HepG2 (cell line): Measurements from ENCODE around the gene NUP58. TPM values are rescaled to one million over a fixed set of nuclear protein-coding genes. Genes with fewer than 3 reads are reported as not detected.

Experiments
- BCL6 ChIP-seq: IDR thresholded peaks from 2 replicates; pipeline ENCODE4 v1.6.1; 2016; ENCODE audit warnings: missing genetic modification reagents, missing compliant biosample characterization
- BRD4 ChIP-seq: sonication (generic); formaldehyde crosslinking; IDR thresholded peaks from 2 replicates; pipeline ENCODE4 v1.4.0; 2020; ENCODE audit warnings: missing genetic modification reagents
- CBX2 ChIP-seq, 2 experiments: fragments of 200-600 bp in 1 of 2; sonication (generic); formaldehyde crosslinking in 1 of 2; IDR thresholded peaks; 2 replicates each; pipeline versions ENCODE4 v1.7.0 to v1.8.1; 2018 to 2022; ENCODE audit warnings: low read depth in 2 of 2, low read length in 1 of 2, mild to moderate bottlenecking in 1 of 2, missing genetic modification reagents in 1 of 2
- DMAP1 ChIP-seq: IDR thresholded peaks from 2 replicates; pipeline ENCODE4 v1.6.1; 2016
- FOXO1 ChIP-seq: sonication (generic); formaldehyde crosslinking; IDR thresholded peaks from 2 replicates; pipeline ENCODE4 v1.4.0; 2020; ENCODE audit warnings: missing genetic modification reagents
- HNF4G ChIP-seq, 2 experiments: sonication (generic) in 1 of 2; formaldehyde crosslinking in 1 of 2; IDR thresholded peaks; 2 replicates each; pipeline versions ENCODE4 v1.4.0 to v1.6.1; 2011 to 2020; ENCODE audit warnings: borderline replicate concordance in 2 of 2, low read depth in 2 of 2, mild to moderate bottlenecking in 2 of 2, low read length in 1 of 2, missing genetic modification reagents in 1 of 2, moderate library complexity in 1 of 2
- IRF9 ChIP-seq: sonication (generic); formaldehyde crosslinking; IDR thresholded peaks from 2 replicates; pipeline ENCODE4 v1.8.0; 2022; ENCODE audit warnings: missing genetic modification reagents, mild to moderate bottlenecking, borderline replicate concordance
- JUNB ChIP-seq: sonication (generic); formaldehyde crosslinking; IDR thresholded peaks from 2 replicates; pipeline ENCODE4 v1.8.0; 2022; ENCODE audit warnings: missing genetic modification reagents, mild to moderate bottlenecking, borderline replicate concordance
- MAFK ChIP-seq, 2 experiments: IDR thresholded peaks in 1 of 2; conservative IDR thresholded peaks in 1 of 2; 2 replicates each; pipeline ENCODE4 v1.6.1; 2011; ENCODE audit warnings: improper control_type of control experiment in 2 of 2, low read length in 2 of 2
- NCOR1 ChIP-seq: fragments of 200-600 bp; sonication (generic); IDR thresholded peaks from 2 replicates; pipeline ENCODE4 v1.7.0; 2017; ENCODE audit warnings: antibody characterized with exemption, low read length, borderline replicate concordance
- ZNF12 ChIP-seq: sonication (generic); formaldehyde crosslinking; IDR thresholded peaks from 2 replicates; pipeline ENCODE4 v1.5.0; 2020; ENCODE audit warnings: missing genetic modification reagents
- ZNF207 ChIP-seq: fragments of 450-650 bp; IDR thresholded peaks from 2 replicates; pipeline ENCODE4 v1.6.1; 2016; ENCODE audit warnings: antibody characterized with exemption, borderline replicate concordance
- ZNF333 ChIP-seq: sonication (generic); formaldehyde crosslinking; IDR thresholded peaks from 2 replicates; pipeline ENCODE4 v1.4.0; 2020; ENCODE audit warnings: mild to moderate bottlenecking, missing genetic modification reagents, borderline replicate concordance
- ZNF431 ChIP-seq: sonication (generic); formaldehyde crosslinking; IDR thresholded peaks from 2 replicates; pipeline ENCODE4 v1.9.0; 2022; ENCODE audit warnings: missing genetic modification reagents, low read depth, mild to moderate bottlenecking, borderline replicate concordance
- ZNF572 ChIP-seq: sonication (generic); formaldehyde crosslinking; IDR thresholded peaks from 2 replicates; pipeline ENCODE4 v1.5.1; 2020; ENCODE audit warnings: mild to moderate bottlenecking, missing genetic modification reagents
- ZNF670 ChIP-seq: sonication (generic); formaldehyde crosslinking; IDR thresholded peaks from 2 replicates; pipeline ENCODE4 v1.8.0; 2022; ENCODE audit warnings: mild to moderate bottlenecking, missing genetic modification reagents, borderline replicate concordance
- ZNF709 ChIP-seq: sonication (generic); formaldehyde crosslinking; IDR thresholded peaks from 2 replicates; pipeline ENCODE4 v1.5.0; 2020; ENCODE audit warnings: mild to moderate bottlenecking, missing genetic modification reagents
- ZNF772 ChIP-seq: sonication (generic); formaldehyde crosslinking; IDR thresholded peaks from 2 replicates; pipeline ENCODE4 v1.5.0; 2020; ENCODE audit warnings: mild to moderate bottlenecking, missing genetic modification reagents
- polyA plus RNA-seq, 8 experiments: library from polyadenylated mRNA; depleted of rRNA in 3 of 8; stranded (reverse) in 7 of 8; unstranded in 1 of 8; fragments of >200 nt; fragmentation: Illumina TruSeq in 4 of 8; extraction: Trizol in 4 of 8; gene quantifications; 2 replicates each; pipeline versions ENCODE4 v1.2.1 to v1.2.3, GENCODE V29; 2011 to 2016; ENCODE audit warnings: low read depth in 4 of 8, missing spikeins in 1 of 8, mixed read lengths in 1 of 8; ENCODE audit not compliant: insufficient read depth in 1 of 8
- total RNA-seq, 5 experiments: library from RNA; depleted of rRNA; stranded (reverse); fragments of >200 nt; fragmentation: Illumina TruSeq; extraction: Trizol; gene quantifications; 2 replicates each; pipeline ENCODE4 v1.2.3, GENCODE V29; 2016; ENCODE audit warnings: low read depth in 1 of 5

NUP58 gene
- total and polyA plus RNA-seq, 2 of the 13 experiments (the other 11 are each of a cell fraction or from before 2014, with no cell fraction given) = 45.4 to 46.5 TPM

- TF ChIP-seq ZNF333 (no peak; the same call in 1 of the 2 replicates), ZNF572 (CRISPR knock-in tag) (peak; percentile 32; the same call in 1 of the 2 replicates), BCL6 (CRISPR knock-in tag) (no peak), ZNF772 (peak; percentile 50; the same call in 1 of the 2 replicates), CBX2 (IDR thresholded peaks at IDR 0.05; ENCODE audit: low read depth, low read length) (peak; percentile 74; the same call in 1 of the 2 replicates), CBX2 (CRISPR knock-in tag; IDR thresholded peaks at IDR 0.05; ENCODE audit: low read depth) (no peak), IRF9 (CRISPR knock-in tag) (0 out of 2 replicates have a peak, but pooled peaks have one; percentile 28), ZNF431 (CRISPR knock-in tag) (no peak), BRD4 (CRISPR knock-in tag) (no peak), ZNF207 (no peak), HNF4G (IDR thresholded peaks at IDR 0.05; ENCODE audit: borderline replicate concordance, low read depth, low read length) (no peak), HNF4G (CRISPR knock-in tag; IDR thresholded peaks at IDR 0.05; ENCODE audit: borderline replicate concordance, low read depth) (peak; percentile 67; the same call in 1 of the 2 replicates), ZNF709 (CRISPR knock-in tag) (0 out of 2 replicates have a peak, but pooled peaks have one; percentile 49), MAFK (conservative IDR thresholded peaks at IDR 0.05 in 1 of 2, IDR thresholded peaks at IDR 0.05 in 1 of 2; ENCODE audit: low read length in 2 of 2) (no peak), JUNB (CRISPR knock-in tag) (no peak), DMAP1 (CRISPR knock-in tag) (peak; percentile 81; the same call in 1 of the 2 replicates), ZNF12 (no peak), ZNF670 (CRISPR knock-in tag) (no peak; the same call in 1 of the 2 replicates), FOXO1 (no peak), NCOR1 (no peak)
These were observed 14.2 kb upstream of the NUP58 start, which contains the start of gene MTMR6 (continued) for GRCh38 chr13:25286969-25287961.
